ENCODE measurements around the gene BANP. TPM values are rescaled to one million over a fixed set of nuclear protein-coding genes. Genes with fewer than 3 reads are reported as not detected.

BANP gene
- total RNA-seq, 2 experiments from 2014 or later, result 39.6 to 58.0 TPM

GRCh38 chr16:87957296-87958094 lies 6.3 kb downstream of the BANP start:
- Histone ChIP-seq H3K79me2 (ENCODE audit: insufficient read depth, low read depth, low read length) (peaks cover 83% of the 10 kb centered on the region), H3K4me1 (ENCODE audit: insufficient read depth, low read length, poor library complexity, severe bottlenecking) (peaks cover 39% of the 10 kb centered on the region), H3K27ac (ENCODE audit: low read depth, low read length, poor library complexity, severe bottlenecking) (no peak overlapping the region), H3K4me2 (ENCODE audit: low read length) (no peak overlapping the region), H2AFZ (ENCODE audit: low read length) (no peak overlapping the region), H3K9me2 (ENCODE audit: insufficient read depth, low read length) (no peaks in the 10 kb centered on the region), H4K20me1 (ENCODE audit: insufficient read depth, low read length) (peaks cover 2% of the 10 kb centered on the region; the same call in 1 of the 2 replicates), H3K9me3 (ENCODE audit: low read length) (no peaks in the 10 kb centered on the region), H3K4me3 (ENCODE audit: low read depth, low read length, poor library complexity, severe bottlenecking) (no peak overlapping the region), H3K36me3 (ENCODE audit: insufficient read depth, low read length) (peaks cover 56% of the 10 kb centered on the region; the same call in 1 of the 2 replicates)
- intact Hi-C loops (cut with micrococcal nuclease; ENCODE audit: unreplicated experiment), result loop anchor here (10.0 kb wide), 1 partner anchor 597 kb away; no protein-coding TSS in a partner anchor
- TF ChIP-seq, protein P1, sequence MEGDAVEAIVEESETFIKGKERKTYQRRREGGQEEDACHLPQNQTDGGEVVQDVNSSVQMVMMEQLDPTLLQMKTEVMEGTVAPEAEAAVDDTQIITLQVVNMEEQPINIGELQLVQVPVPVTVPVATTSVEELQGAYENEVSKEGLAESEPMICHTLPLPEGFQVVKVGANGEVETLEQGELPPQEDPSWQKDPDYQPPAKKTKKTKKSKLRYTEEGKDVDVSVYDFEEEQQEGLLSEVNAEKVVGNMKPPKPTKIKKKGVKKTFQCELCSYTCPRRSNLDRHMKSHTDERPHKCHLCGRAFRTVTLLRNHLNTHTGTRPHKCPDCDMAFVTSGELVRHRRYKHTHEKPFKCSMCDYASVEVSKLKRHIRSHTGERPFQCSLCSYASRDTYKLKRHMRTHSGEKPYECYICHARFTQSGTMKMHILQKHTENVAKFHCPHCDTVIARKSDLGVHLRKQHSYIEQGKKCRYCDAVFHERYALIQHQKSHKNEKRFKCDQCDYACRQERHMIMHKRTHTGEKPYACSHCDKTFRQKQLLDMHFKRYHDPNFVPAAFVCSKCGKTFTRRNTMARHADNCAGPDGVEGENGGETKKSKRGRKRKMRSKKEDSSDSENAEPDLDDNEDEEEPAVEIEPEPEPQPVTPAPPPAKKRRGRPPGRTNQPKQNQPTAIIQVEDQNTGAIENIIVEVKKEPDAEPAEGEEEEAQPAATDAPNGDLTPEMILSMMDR (conservative IDR thresholded peaks at IDR 0.05; ENCODE audit: low read length), result no peak
- no peak for TF ChIP-seq EZH2phosphoT487 (IDR thresholded peaks at IDR 0.05; ENCODE audit: borderline replicate concordance, low read depth, low read length)
- POLR2A ChIA-PET, result no interaction called here
- CTCF ChIA-PET (ENCODE audit: unreplicated experiment), result no interaction called here
- no peak for DNase-seq (ENCODE audit: low spot score)
- no TSS peak for BruUV-seq (replicated peaks)

- Histone ChIP-seq H3K27ac (ENCODE audit: low read depth, low read length, poor library complexity, severe bottlenecking) (no peak overlapping the region), H3K79me2 (ENCODE audit: insufficient read depth, low read depth, low read length) (peaks cover 80% of the 10 kb centered on the region), H3K4me2 (ENCODE audit: low read length) (no peak overlapping the region), H3K4me1 (ENCODE audit: insufficient read depth, low read length, poor library complexity, severe bottlenecking) (peaks cover 28% of the 10 kb centered on the region), H3K36me3 (ENCODE audit: insufficient read depth, low read length) (peaks cover 50% of the 10 kb centered on the region; the same call in 1 of the 2 replicates), H3K9me3 (ENCODE audit: low read length) (no peaks in the 10 kb centered on the region), H4K20me1 (ENCODE audit: insufficient read depth, low read length) (no peaks in the 10 kb centered on the region), H3K9me2 (ENCODE audit: insufficient read depth, low read length) (no peaks in the 10 kb centered on the region), H2AFZ (ENCODE audit: low read length) (no peak overlapping the region), H3K4me3 (ENCODE audit: low read depth, low read length, poor library complexity, severe bottlenecking) (no peak overlapping the region)
- intact Hi-C loops (cut with micrococcal nuclease; ENCODE audit: unreplicated experiment), result loop anchor here (10.0 kb wide), 1 partner anchor 596 kb away; no protein-coding TSS in a partner anchor
- DNase-seq (ENCODE audit: low spot score), result no peak
- TF ChIP-seq, protein P1 (conservative IDR thresholded peaks at IDR 0.05; ENCODE audit: low read length), result no peak
- TF ChIP-seq EZH2phosphoT487 (IDR thresholded peaks at IDR 0.05; ENCODE audit: borderline replicate concordance, low read depth, low read length), result no peak
- CTCF ChIA-PET (ENCODE audit: unreplicated experiment), result no interaction called here
- POLR2A ChIA-PET, result no interaction called here
- BruUV-seq (replicated peaks), result no TSS peak
Measured at GRCh38 chr16:87958632-87959031, 7.4 kb downstream of the BANP start.
